Endodermal cell (in vitro differentiated cells): ENCODE data around the gene CYP27C1. TPM values are rescaled to one million over a fixed set of nuclear protein-coding genes. Genes with fewer than 3 reads are reported as not detected.

Experiments used
- DNase-seq: peaks from one replicate; pipeline ENCODE4 v3.0.0-alpha.2; 2017
- H3K27ac ChIP-seq: 2 replicates; pipeline ENCODE4 v1.5.1; 2013; ENCODE audit warnings: mild to moderate bottlenecking, low read depth, low read length, moderate library complexity
- H3K27me3 ChIP-seq: 2 replicates; pipeline ENCODE4 v1.6.1; 2013; ENCODE audit warnings: mild to moderate bottlenecking, low read length, moderate library complexity; ENCODE audit not compliant: insufficient read depth, control insufficient read depth, poor library complexity, severe bottlenecking
- H3K36me3 ChIP-seq: 2 replicates; pipeline ENCODE4 v1.7.0; 2013; ENCODE audit warnings: mild to moderate bottlenecking, low read length, moderate library complexity; ENCODE audit not compliant: control insufficient read depth, insufficient read depth
- H3K4me1 ChIP-seq: one replicate; pipeline ENCODE4 v1.7.0; 2013; ENCODE audit warnings: low read length; ENCODE audit not compliant: control insufficient read depth, insufficient read depth
- H3K4me3 ChIP-seq: 2 replicates; pipeline ENCODE4 v1.5.1; 2013; ENCODE audit warnings: mild to moderate bottlenecking, low read length, moderate library complexity
- H3K9ac ChIP-seq: 2 replicates; pipeline ENCODE4 v1.6.1; 2013; ENCODE audit warnings: mild to moderate bottlenecking, low read length, moderate library complexity; ENCODE audit not compliant: poor library complexity, severe bottlenecking; ENCODE audit errors: extremely low read depth
- H3K9me3 ChIP-seq: 2 replicates; pipeline ENCODE4 v1.6.1; 2013; ENCODE audit warnings: mild to moderate bottlenecking, low read length, moderate library complexity; ENCODE audit not compliant: control insufficient read depth
- H3K27ac Mint-ChIP-seq: 2 replicates; pipeline ENCODE4 v1.8.0; 2020; ENCODE audit warnings: mixed read lengths
- H3K27me3 Mint-ChIP-seq: 2 replicates; pipeline ENCODE4 v1.8.0; 2021; ENCODE audit warnings: mild to moderate bottlenecking, mixed read lengths; ENCODE audit not compliant: insufficient read depth
- H3K36me3 Mint-ChIP-seq: 2 replicates; pipeline ENCODE4 v1.8.0; 2020; ENCODE audit warnings: low read depth, mixed read lengths
- H3K4me1 Mint-ChIP-seq: 2 replicates; pipeline ENCODE4 v1.8.0; 2020; ENCODE audit warnings: mixed read lengths
- H3K4me3 Mint-ChIP-seq: 2 replicates; pipeline ENCODE4 v1.8.0; 2020; ENCODE audit warnings: mild to moderate bottlenecking, moderate library complexity, mixed read lengths
- H3K9me3 Mint-ChIP-seq: 2 replicates; pipeline ENCODE4 v1.8.0; 2020; ENCODE audit warnings: mild to moderate bottlenecking, mixed read lengths
- WGBS, 2 experiments: methylation state at CpG; one replicate each; pipeline versions ENCODE4 v1.1.5 to v1.1.7; 2013; ENCODE audit warnings: missing lambda C conversion rate in 2 of 2, mixed read lengths in 1 of 2; ENCODE audit not compliant: insufficient coverage in 1 of 2, insufficient read length in 1 of 2; 5-methylcytosine and 5-hydroxymethylcytosine counted together
- total RNA-seq, 2 donors: library from RNA; stranded (reverse); fragmentation: NEBNext Ultra II Directional in 1 of 2; extraction: Animal tissue kit (Norgen Biotek cat#: 25700) in 1 of 2; gene quantifications; 2 replicates in 1 of 2; 3 replicates in 1 of 2; pipeline ENCODE4 v1.2.1, GENCODE V29; 2021
- TF ChIP-seq, protein P1 (sequence below): fragments of 200-600 bp; sonication (generic); conservative IDR thresholded peaks from 2 replicates; pipeline ENCODE4 v1.5.0; 2021; ENCODE audit warnings: antibody characterized with exemption, mild to moderate bottlenecking

Gene CYP27C1
- total RNA-seq, 2 donors from 2014 or later = 4.4 to 4.9 TPM

DNA sequence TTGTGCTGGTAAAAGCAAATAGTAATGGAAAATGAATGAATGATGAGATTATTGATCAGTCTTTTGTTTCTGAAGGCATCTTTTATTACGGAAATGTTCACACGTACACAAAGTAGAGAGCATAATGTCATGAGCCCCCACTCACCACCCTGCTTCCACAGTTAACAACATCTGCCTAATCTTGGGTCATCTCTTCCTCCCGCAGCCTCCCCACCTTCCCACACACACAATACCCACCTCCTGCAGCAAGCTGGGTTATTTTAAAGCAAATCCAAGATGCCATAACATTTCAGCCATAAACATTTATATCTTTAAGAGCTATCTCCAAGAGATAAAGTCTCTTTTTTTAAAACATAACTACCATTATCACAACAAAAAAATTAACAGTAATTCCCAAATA is 36.3 kb downstream of the CYP27C1 start:
- Mint-ChIP-seq H3K27me3 (no peaks in the 10 kb centered on the region), H3K4me3 (no peak overlapping the region), H3K27ac (no peak overlapping the region), H3K9me3 (peaks cover 14% of the 10 kb centered on the region), H3K36me3 (peaks cover 2% of the 10 kb centered on the region), H3K4me1 (no peaks in the 10 kb centered on the region)
- no peak for DNase-seq
- H3K9me3 ChIP-seq = peaks cover 8% of the 10 kb centered on the region
- TF ChIP-seq, protein P1, sequence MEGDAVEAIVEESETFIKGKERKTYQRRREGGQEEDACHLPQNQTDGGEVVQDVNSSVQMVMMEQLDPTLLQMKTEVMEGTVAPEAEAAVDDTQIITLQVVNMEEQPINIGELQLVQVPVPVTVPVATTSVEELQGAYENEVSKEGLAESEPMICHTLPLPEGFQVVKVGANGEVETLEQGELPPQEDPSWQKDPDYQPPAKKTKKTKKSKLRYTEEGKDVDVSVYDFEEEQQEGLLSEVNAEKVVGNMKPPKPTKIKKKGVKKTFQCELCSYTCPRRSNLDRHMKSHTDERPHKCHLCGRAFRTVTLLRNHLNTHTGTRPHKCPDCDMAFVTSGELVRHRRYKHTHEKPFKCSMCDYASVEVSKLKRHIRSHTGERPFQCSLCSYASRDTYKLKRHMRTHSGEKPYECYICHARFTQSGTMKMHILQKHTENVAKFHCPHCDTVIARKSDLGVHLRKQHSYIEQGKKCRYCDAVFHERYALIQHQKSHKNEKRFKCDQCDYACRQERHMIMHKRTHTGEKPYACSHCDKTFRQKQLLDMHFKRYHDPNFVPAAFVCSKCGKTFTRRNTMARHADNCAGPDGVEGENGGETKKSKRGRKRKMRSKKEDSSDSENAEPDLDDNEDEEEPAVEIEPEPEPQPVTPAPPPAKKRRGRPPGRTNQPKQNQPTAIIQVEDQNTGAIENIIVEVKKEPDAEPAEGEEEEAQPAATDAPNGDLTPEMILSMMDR = no peak
- no peaks in the 10 kb centered on the region for H3K4me1 ChIP-seq
- H3K27ac ChIP-seq = no peak overlapping the region
- no peaks in the 10 kb centered on the region for H3K36me3 ChIP-seq
- H3K9ac ChIP-seq = no peak overlapping the region
- H3K4me3 ChIP-seq = no peak overlapping the region
- no peaks in the 10 kb centered on the region for H3K27me3 ChIP-seq
- 93 to 100% methylated on average over 1 to 3 of the region's 3 CpGs for WGBS, 2 experiments

DNA sequence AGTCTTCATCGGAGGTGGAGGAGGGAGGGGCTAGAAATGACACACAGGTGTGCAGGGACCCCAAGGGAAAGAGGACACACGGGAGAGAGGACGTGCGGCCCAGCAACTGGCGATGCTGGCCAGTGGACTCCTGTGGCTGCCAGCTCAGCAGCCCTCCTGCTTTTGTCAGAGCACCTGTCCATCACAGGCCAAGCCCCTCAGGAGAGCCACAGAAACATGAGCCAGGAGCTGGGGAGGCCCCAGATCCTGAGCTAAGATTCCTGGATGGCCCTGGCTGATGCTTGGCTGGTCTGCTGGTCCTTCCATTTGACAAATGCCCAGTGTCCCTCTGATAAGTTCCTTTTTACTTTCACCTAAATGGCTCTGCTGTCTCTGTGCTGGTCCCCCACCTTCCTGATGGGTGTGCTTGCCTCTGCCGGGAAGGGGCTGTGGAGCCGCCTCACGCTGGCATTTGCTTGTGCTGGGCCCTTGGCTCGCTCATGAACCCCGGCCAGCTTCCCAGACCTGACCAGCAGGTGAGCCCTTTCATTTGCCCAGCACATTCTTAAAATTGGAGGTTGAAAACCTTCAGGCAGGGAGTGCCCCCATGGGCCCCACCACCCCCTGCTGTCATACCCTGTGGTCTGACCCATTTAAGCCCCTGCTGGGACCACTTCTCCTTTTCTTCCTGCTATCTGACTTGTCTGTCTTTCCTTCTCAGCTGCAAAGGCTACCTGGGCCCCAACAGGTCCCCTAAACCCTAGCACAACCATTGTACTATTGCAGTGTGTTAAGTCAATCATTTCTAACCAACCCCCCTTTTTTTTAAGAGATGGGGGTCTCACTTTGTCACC is 37.3 kb downstream of the CYP27C1 start:
- Mint-ChIP-seq H3K4me1 (no peaks in the 10 kb centered on the region), H3K36me3 (peaks cover 2% of the 10 kb centered on the region), H3K4me3 (no peak overlapping the region), H3K27me3 (no peaks in the 10 kb centered on the region), H3K9me3 (peaks cover 14% of the 10 kb centered on the region), H3K27ac (no peak overlapping the region)
- H3K9ac ChIP-seq = no peak overlapping the region
- TF ChIP-seq, protein P1 = no peak
- no peak overlapping the region for H3K27ac ChIP-seq
- no peaks in the 10 kb centered on the region for H3K27me3 ChIP-seq
- H3K9me3 ChIP-seq = peaks cover 8% of the 10 kb centered on the region
- 87% methylated on average over 5 to 10 of the region's 10 CpGs for WGBS, 2 experiments
- H3K4me1 ChIP-seq = no peaks in the 10 kb centered on the region
- no peaks in the 10 kb centered on the region for H3K36me3 ChIP-seq
- peak; percentile 59 for DNase-seq
- no peak overlapping the region for H3K4me3 ChIP-seq

DNA sequence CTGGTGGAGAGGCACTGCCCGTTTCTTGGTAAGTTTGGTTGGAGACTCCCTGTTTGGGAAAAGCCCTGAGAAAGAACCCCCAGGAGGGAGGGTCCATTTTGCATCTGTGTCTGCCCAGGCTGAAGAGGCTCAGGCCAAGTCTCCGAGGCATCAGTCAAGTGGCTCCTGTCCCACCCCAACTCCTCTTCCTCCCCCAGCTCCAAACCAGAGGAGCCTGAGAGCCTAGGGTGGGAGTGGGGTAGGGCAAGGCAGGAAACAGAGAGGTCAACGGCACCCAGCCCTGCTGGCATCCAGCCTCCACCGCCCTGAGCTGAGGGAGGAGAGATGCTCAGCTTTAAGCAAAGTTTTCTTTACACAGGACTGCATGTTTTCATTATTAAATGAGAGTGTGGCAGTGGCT is 38.2 kb downstream of the CYP27C1 start:
- H3K9me3 Mint-ChIP-seq = peaks cover 14% of the 10 kb centered on the region
- no peak overlapping the region for H3K27ac ChIP-seq
- peak; percentile 13 for DNase-seq
- H3K36me3 ChIP-seq = no peaks in the 10 kb centered on the region
- H3K9ac ChIP-seq = no peak overlapping the region
- peaks cover 2% of the 10 kb centered on the region for H3K36me3 Mint-ChIP-seq
- H3K4me3 Mint-ChIP-seq = no peak overlapping the region
- H3K27ac Mint-ChIP-seq = no peak overlapping the region
- H3K4me3 ChIP-seq = no peak overlapping the region
- no peaks in the 10 kb centered on the region for H3K4me1 Mint-ChIP-seq
- peaks cover 8% of the 10 kb centered on the region for H3K9me3 ChIP-seq
- H3K4me1 ChIP-seq = no peaks in the 10 kb centered on the region
- no peaks in the 10 kb centered on the region for H3K27me3 Mint-ChIP-seq
- TF ChIP-seq, protein P1 = no peak
- no peaks in the 10 kb centered on the region for H3K27me3 ChIP-seq
- WGBS, 2 experiments = 86 to 90% methylated on average over 3 to 4 of the region's 4 CpGs
